ENCODE data around the gene WDR43.

DNA sequence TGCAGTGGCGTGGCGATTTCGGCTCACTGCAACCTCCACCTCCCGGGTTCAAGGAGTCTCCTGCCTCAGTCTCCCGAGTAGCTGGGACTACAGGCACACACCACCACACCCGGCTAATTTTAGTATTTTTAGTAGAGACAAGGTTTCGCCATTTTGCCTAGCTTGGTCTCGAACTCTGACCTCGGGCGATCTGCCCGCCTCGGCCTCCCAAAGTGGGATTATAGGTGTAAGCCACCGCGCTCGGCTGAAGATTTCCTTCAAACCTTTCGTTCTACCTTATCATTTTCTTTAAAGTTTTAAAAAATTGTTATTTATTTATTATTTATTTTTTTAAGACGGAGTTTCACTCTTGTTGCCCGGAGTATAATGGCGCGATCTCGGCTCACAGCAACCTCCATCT lies 979 bp upstream of the WDR43 start:
- TF ChIP-seq EZH2phosphoT487 (IDR thresholded peaks at IDR 0.05; ENCODE audit: unreplicated experiment) (no peak), EZH2 (IDR thresholded peaks at IDR 0.05; ENCODE audit: low read depth, unreplicated experiment) (no peak), POLR2AphosphoS5 (IDR thresholded peaks at IDR 0.05; ENCODE audit: low read depth) (no peak), CREB1 (CRISPR knock-in tag; IDR thresholded peaks at IDR 0.05; ENCODE audit: low read depth) (no peak), STAT1 (IDR thresholded peaks at IDR 0.05; ENCODE audit: unreplicated experiment) (no peak), JUNB (IDR thresholded peaks at IDR 0.05; ENCODE audit: unreplicated experiment) (no peak), ZNF331 (CRISPR knock-in tag; IDR thresholded peaks at IDR 0.05; ENCODE audit: low read depth) (no peak), ZNF114 (CRISPR knock-in tag; IDR thresholded peaks at IDR 0.05) (no peak)
- TF ChIP-seq, protein P1, sequence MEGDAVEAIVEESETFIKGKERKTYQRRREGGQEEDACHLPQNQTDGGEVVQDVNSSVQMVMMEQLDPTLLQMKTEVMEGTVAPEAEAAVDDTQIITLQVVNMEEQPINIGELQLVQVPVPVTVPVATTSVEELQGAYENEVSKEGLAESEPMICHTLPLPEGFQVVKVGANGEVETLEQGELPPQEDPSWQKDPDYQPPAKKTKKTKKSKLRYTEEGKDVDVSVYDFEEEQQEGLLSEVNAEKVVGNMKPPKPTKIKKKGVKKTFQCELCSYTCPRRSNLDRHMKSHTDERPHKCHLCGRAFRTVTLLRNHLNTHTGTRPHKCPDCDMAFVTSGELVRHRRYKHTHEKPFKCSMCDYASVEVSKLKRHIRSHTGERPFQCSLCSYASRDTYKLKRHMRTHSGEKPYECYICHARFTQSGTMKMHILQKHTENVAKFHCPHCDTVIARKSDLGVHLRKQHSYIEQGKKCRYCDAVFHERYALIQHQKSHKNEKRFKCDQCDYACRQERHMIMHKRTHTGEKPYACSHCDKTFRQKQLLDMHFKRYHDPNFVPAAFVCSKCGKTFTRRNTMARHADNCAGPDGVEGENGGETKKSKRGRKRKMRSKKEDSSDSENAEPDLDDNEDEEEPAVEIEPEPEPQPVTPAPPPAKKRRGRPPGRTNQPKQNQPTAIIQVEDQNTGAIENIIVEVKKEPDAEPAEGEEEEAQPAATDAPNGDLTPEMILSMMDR (conservative IDR thresholded peaks at IDR 0.05; ENCODE audit: low read depth in 2 of 2) = no peak
- TF ChIP-seq, protein P2, sequence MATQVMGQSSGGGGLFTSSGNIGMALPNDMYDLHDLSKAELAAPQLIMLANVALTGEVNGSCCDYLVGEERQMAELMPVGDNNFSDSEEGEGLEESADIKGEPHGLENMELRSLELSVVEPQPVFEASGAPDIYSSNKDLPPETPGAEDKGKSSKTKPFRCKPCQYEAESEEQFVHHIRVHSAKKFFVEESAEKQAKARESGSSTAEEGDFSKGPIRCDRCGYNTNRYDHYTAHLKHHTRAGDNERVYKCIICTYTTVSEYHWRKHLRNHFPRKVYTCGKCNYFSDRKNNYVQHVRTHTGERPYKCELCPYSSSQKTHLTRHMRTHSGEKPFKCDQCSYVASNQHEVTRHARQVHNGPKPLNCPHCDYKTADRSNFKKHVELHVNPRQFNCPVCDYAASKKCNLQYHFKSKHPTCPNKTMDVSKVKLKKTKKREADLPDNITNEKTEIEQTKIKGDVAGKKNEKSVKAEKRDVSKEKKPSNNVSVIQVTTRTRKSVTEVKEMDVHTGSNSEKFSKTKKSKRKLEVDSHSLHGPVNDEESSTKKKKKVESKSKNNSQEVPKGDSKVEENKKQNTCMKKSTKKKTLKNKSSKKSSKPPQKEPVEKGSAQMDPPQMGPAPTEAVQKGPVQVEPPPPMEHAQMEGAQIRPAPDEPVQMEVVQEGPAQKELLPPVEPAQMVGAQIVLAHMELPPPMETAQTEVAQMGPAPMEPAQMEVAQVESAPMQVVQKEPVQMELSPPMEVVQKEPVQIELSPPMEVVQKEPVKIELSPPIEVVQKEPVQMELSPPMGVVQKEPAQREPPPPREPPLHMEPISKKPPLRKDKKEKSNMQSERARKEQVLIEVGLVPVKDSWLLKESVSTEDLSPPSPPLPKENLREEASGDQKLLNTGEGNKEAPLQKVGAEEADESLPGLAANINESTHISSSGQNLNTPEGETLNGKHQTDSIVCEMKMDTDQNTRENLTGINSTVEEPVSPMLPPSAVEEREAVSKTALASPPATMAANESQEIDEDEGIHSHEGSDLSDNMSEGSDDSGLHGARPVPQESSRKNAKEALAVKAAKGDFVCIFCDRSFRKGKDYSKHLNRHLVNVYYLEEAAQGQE (IDR thresholded peaks at IDR 0.05; ENCODE audit: unreplicated experiment) = no peak
- TF ChIP-seq, protein P3, sequence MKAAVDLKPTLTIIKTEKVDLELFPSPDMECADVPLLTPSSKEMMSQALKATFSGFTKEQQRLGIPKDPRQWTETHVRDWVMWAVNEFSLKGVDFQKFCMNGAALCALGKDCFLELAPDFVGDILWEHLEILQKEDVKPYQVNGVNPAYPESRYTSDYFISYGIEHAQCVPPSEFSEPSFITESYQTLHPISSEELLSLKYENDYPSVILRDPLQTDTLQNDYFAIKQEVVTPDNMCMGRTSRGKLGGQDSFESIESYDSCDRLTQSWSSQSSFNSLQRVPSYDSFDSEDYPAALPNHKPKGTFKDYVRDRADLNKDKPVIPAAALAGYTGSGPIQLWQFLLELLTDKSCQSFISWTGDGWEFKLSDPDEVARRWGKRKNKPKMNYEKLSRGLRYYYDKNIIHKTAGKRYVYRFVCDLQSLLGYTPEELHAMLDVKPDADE (IDR thresholded peaks at IDR 0.05) = no peak

All from GM23338 (cell line).